SU-DHL-6 (cell line): ENCODE measurements around the gene CNPY1.

ENCODE experiments used
- CTCF ChIP-seq: fragments of 200-600 bp; sonication (generic); IDR thresholded peaks from one replicate; pipeline ENCODE4 v1.5.1; 2017; ENCODE audit warnings: antibody characterized with exemption, mild to moderate bottlenecking, low read length, moderate library complexity; ENCODE audit not compliant: insufficient read depth, poor library complexity, severe bottlenecking
- EZH2phosphoT487 ChIP-seq: fragments of 200-600 bp; sonication (generic), shearing (Covaris generic); conservative IDR thresholded peaks from 2 replicates; pipeline ENCODE4 v1.6.1; 2018; ENCODE audit warnings: mild to moderate bottlenecking, antibody characterized with exemption, low read length, moderate library complexity, mixed read lengths

- TF ChIP-seq CTCF (no peak), EZH2phosphoT487 (no peak)
These were observed 31.0 kb downstream of the CNPY1 start for GRCh38 chr7:155515318-155515717.
